Tibial nerve (tissue), 4 donors: Measurements from ENCODE around the gene PRIMPOL. TPM values are rescaled to one million over a fixed set of nuclear protein-coding genes. Genes with fewer than 3 reads are reported as not detected.

Experiments used
- DNase-seq, 2 donors: peaks; one replicate each; pipeline ENCODE4 v3.0.0-alpha.2; 2019; ENCODE audit warnings: low spot score in 2 of 2
- H3K27ac ChIP-seq, 4 donors: fragments of 200-600 bp; sonication (generic) in 3 of 4; one replicate each; pipeline ENCODE4 v1.5.1; 2017 to 2019; ENCODE audit warnings: mild to moderate bottlenecking in 1 of 4
- H3K27me3 ChIP-seq, 2 donors: fragments of 200-600 bp; sonication (generic) in 1 of 2; one replicate each; pipeline versions ENCODE4 v1.5.1 to v1.6.0; 2017 to 2019
- H3K36me3 ChIP-seq, 3 donors: fragments of 200-600 bp; sonication (generic); one replicate each; pipeline ENCODE4 v1.5.1; 2018 to 2019
- H3K4me1 ChIP-seq, 4 donors: fragments of 200-600 bp; sonication (generic) in 3 of 4; one replicate each; pipeline ENCODE4 v1.5.1; 2017 to 2019
- H3K4me3 ChIP-seq, 4 donors: fragments of 200-600 bp; sonication (generic) in 3 of 4; one replicate each; pipeline ENCODE4 v1.5.1; 2017 to 2019; ENCODE audit warnings: mild to moderate bottlenecking in 1 of 4, moderate library complexity in 1 of 4
- H3K9me3 ChIP-seq, 4 donors: fragments of 200-600 bp; sonication (generic) in 3 of 4; one replicate each; pipeline ENCODE4 v1.5.1; 2017 to 2019
- EP300 ChIP-seq, 2 donors: sonication (generic); formaldehyde crosslinking; IDR thresholded peaks; one replicate each; pipeline ENCODE4 v1.6.1; 2017; ENCODE audit warnings: antibody characterized with exemption in 2 of 2, mild to moderate bottlenecking in 1 of 2
- POLR2A ChIP-seq, 2 donors: fragments of 450-650 bp; IDR thresholded peaks; one replicate each; pipeline ENCODE4 v1.6.1; 2017; ENCODE audit warnings: antibody characterized with exemption in 2 of 2, mild to moderate bottlenecking in 2 of 2, moderate library complexity in 2 of 2
- WGBS, 2 donors: methylation state at CpG; one replicate each; pipeline ENCODE4 v1.1.5; 2018; 5-methylcytosine and 5-hydroxymethylcytosine counted together
- total RNA-seq, 4 donors: library from RNA; depleted of rRNA; stranded (reverse); fragments of >200 nt; gene quantifications; one replicate each; pipeline ENCODE4 v1.1.0, GENCODE V29; 2016
- TF ChIP-seq, protein P1 (sequence below), 5 experiments: fragments of 200-600 bp in 3 of 5; fragments of 450-650 bp in 2 of 5; sonication (generic) in 3 of 5; IDR thresholded peaks; one replicate each; pipeline ENCODE4 v1.5.1; 2016 to 2019; ENCODE audit warnings: antibody characterized with exemption in 5 of 5, mild to moderate bottlenecking in 3 of 5, moderate library complexity in 2 of 5

PRIMPOL gene
- total RNA-seq, 4 donors from 2014 or later, result 14.7 to 36.7 (median 21.4) TPM

DNA sequence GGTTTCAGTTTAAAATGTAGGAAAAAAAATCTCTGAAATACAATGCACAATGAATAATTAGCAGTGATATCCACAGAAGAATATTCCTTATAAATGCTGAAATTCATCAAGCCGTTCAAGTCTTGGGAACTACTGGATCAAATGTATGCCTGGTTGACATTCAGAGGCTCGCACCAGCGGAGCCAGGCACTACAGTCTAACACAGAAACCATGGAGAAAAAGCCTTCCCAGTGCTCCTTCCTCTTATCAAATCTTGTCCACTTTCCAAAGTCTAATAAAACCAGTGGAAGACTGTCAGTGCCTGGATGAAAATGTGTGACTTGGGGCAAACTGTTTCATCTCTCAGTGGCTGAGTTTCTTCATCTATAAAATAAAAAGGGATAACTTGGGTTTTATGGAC lies 48.4 kb downstream of the PRIMPOL start:
- DNase-seq, result no peak
- WGBS, 2 donors, result 35 to 57% methylated on average over 3 of the region's 3 CpGs
- Histone ChIP-seq H3K27ac (peak overlapping the region in 1 of 4 donors; percentile 34), H3K9me3 (no peaks in the 10 kb centered on the region), H3K36me3 (peaks cover 0 to 21% (median 0%) of the 10 kb centered on the region in 3 donors), H3K27me3 (no peaks in the 10 kb centered on the region), H3K4me1 (no peaks in the 10 kb centered on the region), H3K4me3 (peak overlapping the region in 1 of 4 donors; percentile 27)
- TF ChIP-seq POLR2A (IDR thresholded peaks at IDR 0.05) (no peak), EP300 (IDR thresholded peaks at IDR 0.05) (no peak)
- TF ChIP-seq, protein P1, sequence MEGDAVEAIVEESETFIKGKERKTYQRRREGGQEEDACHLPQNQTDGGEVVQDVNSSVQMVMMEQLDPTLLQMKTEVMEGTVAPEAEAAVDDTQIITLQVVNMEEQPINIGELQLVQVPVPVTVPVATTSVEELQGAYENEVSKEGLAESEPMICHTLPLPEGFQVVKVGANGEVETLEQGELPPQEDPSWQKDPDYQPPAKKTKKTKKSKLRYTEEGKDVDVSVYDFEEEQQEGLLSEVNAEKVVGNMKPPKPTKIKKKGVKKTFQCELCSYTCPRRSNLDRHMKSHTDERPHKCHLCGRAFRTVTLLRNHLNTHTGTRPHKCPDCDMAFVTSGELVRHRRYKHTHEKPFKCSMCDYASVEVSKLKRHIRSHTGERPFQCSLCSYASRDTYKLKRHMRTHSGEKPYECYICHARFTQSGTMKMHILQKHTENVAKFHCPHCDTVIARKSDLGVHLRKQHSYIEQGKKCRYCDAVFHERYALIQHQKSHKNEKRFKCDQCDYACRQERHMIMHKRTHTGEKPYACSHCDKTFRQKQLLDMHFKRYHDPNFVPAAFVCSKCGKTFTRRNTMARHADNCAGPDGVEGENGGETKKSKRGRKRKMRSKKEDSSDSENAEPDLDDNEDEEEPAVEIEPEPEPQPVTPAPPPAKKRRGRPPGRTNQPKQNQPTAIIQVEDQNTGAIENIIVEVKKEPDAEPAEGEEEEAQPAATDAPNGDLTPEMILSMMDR (IDR thresholded peaks at IDR 0.05), result no peak

DNA sequence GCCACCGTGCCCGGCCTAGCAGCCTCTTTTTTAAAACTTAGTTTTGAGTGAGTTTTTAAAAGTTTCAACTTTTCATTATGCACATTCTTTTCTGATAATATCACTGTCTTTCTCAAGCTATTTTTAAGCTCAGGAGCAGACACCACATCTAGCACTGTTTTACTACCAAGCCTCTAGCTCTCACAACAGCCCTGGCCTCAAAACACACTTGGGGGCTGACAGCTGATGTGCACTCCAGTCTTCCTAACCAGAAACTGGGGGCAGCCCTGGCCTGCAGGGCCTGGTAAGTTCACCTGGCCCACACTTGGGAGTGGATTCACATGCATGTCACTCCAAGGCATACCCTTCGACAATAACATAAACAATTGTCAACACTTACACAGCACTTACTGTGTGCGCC lies 50.4 kb downstream of the PRIMPOL start:
- no peak for DNase-seq
- Histone ChIP-seq H3K36me3 (peaks cover 0 to 5% (median 0%) of the 10 kb centered on the region in 3 donors), H3K4me1 (no peaks in the 10 kb centered on the region), H3K4me3 (no peak overlapping the region), H3K9me3 (no peaks in the 10 kb centered on the region), H3K27ac (no peak overlapping the region), H3K27me3 (no peaks in the 10 kb centered on the region)
- WGBS, 2 donors, result 88 to 94% methylated on average over 4 of the region's 4 CpGs
- TF ChIP-seq, protein P1 (IDR thresholded peaks at IDR 0.05), result no peak
- no peak for TF ChIP-seq EP300 (IDR thresholded peaks at IDR 0.05)

DNA sequence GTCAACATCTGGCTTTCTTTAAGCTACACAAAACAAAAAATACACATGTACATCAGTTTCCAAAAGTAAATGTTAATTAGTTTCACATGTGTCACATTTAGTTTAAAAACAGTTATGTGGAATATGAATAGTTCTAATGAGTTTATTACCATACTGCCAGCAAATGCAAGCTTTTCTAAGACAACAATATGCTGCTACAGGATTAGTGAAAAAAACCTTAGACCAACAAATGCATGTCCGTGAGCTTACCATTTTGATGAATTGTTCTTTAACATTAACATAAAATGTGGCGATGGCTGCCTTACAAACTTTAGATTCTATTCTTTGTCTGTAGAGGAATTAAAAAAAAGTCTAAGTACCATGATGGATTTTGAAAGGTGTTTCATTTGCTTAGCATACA lies 52.6 kb downstream of the PRIMPOL start:
- TF ChIP-seq EP300 (IDR thresholded peaks at IDR 0.05) (no peak), POLR2A (IDR thresholded peaks at IDR 0.05) (no peak)
- TF ChIP-seq, protein P1 (IDR thresholded peaks at IDR 0.05), result no peak
- H3K27me3 ChIP-seq, result no peaks in the 10 kb centered on the region
- no peak overlapping the region for H3K4me3 ChIP-seq
- H3K27ac ChIP-seq, result no peak overlapping the region
- DNase-seq, result no peak
- peaks cover 0 to 2% (median 0%) of the 10 kb centered on the region in 3 donors for H3K36me3 ChIP-seq
- H3K4me1 ChIP-seq, result no peaks in the 10 kb centered on the region
- WGBS, 2 donors, result 92 to 95% methylated on average over 2 of the region's 2 CpGs
- no peaks in the 10 kb centered on the region for H3K9me3 ChIP-seq

DNA sequence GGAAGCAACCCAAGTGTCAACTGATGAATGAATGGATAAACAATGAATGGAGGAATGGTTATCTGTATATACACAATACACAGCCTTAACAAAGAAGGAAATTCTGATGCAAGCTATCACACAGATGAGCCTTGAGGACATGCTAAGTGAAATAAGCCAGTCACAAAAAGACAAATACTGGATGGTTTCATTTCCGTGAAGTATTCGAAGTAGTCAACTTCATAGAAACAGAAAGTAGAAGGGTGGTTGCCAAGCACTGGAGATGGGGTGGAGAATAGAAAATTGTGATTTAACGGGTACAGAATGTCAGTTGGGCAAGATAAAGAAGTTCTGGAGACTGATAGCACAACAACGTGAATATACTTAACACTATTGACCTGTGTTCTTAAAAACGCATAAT lies 56.2 kb downstream of the PRIMPOL start:
- TF ChIP-seq, protein P1 (IDR thresholded peaks at IDR 0.05), result no peak
- TF ChIP-seq EP300 (IDR thresholded peaks at IDR 0.05) (no peak), POLR2A (IDR thresholded peaks at IDR 0.05) (no peak)
- no peak for DNase-seq
- WGBS, 2 donors, result 90% methylated on average over 5 of the region's 5 CpGs

DNA sequence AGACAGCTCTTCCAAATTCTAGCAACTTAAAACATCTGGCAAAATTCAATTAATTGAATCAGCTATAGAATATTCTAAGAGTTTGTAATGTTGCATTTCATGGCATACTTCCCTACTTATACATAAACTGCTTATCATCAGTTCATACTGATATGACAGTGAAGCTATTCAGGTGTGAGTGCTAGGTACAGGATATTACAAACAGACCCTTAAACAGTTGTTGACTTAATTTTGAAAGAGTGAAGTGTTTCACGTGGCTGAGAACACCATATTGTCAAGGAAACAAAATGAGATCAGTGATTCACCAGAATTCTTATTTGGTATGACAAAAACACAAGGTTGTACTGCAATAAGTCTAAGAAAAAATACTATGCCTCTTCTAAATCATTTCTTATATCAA lies 56.9 kb downstream of the PRIMPOL start:
- no peaks in the 10 kb centered on the region for H3K4me1 ChIP-seq
- TF ChIP-seq EP300 (IDR thresholded peaks at IDR 0.05) (no peak), POLR2A (IDR thresholded peaks at IDR 0.05) (no peak)
- TF ChIP-seq, protein P1 (IDR thresholded peaks at IDR 0.05), result no peak
- H3K9me3 ChIP-seq, result no peaks in the 10 kb centered on the region
- no peak for DNase-seq
- H3K27ac ChIP-seq, result no peak overlapping the region
- no peak overlapping the region for H3K4me3 ChIP-seq
- H3K27me3 ChIP-seq, result no peaks in the 10 kb centered on the region
- peaks cover 0 to 16% (median 0%) of the 10 kb centered on the region in 3 donors for H3K36me3 ChIP-seq
- 88 to 89% methylated on average over 1 of the region's 1 CpG for WGBS, 2 donors

More for the DNA sequence above, 56.2 kb downstream of the PRIMPOL start:
- H3K27me3 ChIP-seq, result no peaks in the 10 kb centered on the region
- peaks cover 0 to 16% (median 0%) of the 10 kb centered on the region in 3 donors for H3K36me3 ChIP-seq
- no peaks in the 10 kb centered on the region for H3K9me3 ChIP-seq
- H3K4me3 ChIP-seq, result no peak overlapping the region
- no peak overlapping the region for H3K27ac ChIP-seq
- no peaks in the 10 kb centered on the region for H3K4me1 ChIP-seq
